ENCODE measurements around the gene MRPL33. TPM values are rescaled to one million over a fixed set of nuclear protein-coding genes. Genes with fewer than 3 reads are reported as not detected.
A peak's percentile ranks its signal among the peaks of the same experiment; 100 is the strongest.

Gene MRPL33
- total and polyA plus RNA-seq, 2 of the 13 experiments (the other 11 are each of a cell fraction or from before 2014, with no cell fraction given), result 69.7 to 218 TPM

- TF ChIP-seq ZNF614 (CRISPR knock-in tag; IDR thresholded peaks at IDR 0.05; ENCODE audit: borderline replicate concordance), result 0 out of 2 replicates have a peak, but pooled peaks have one; percentile 38
- TF ChIP-seq PHF8 (CRISPR knock-in tag; IDR thresholded peaks at IDR 0.05), result no peak
- no peak for TF ChIP-seq YY1 (IDR thresholded peaks at IDR 0.05; ENCODE audit: insufficient read depth, insufficient replicate concordance, low read depth, low read length)
- TF ChIP-seq SMAD3 (CRISPR knock-in tag; IDR thresholded peaks at IDR 0.05), result 0 out of 2 replicates have a peak, but pooled peaks have one; percentile 28
- TF ChIP-seq SRSF4 (IDR thresholded peaks at IDR 0.05; ENCODE audit: low read depth, low read length, poor library complexity, severe bottlenecking), result no peak
- TF ChIP-seq KMT2B (CRISPR knock-in tag; IDR thresholded peaks at IDR 0.05), result no peak
- no peak for TF ChIP-seq ZFP1 (CRISPR knock-in tag; IDR thresholded peaks at IDR 0.05)
- peak; percentile 57; the same call in 1 of the 2 replicates for TF ChIP-seq FOXA3 (CRISPR knock-in tag; IDR thresholded peaks at IDR 0.05)
- TF ChIP-seq THAP8 (CRISPR knock-in tag; IDR thresholded peaks at IDR 0.05; ENCODE audit: borderline replicate concordance), result no peak
- no peak for TF ChIP-seq ZBTB49 (CRISPR knock-in tag; IDR thresholded peaks at IDR 0.05; ENCODE audit: borderline replicate concordance)
- TF ChIP-seq HOXA3 (CRISPR knock-in tag; IDR thresholded peaks at IDR 0.05), result no peak
- TF ChIP-seq NFYB (CRISPR knock-in tag; IDR thresholded peaks at IDR 0.05), result no peak
- TF ChIP-seq SNAI1 (CRISPR knock-in tag; IDR thresholded peaks at IDR 0.05; ENCODE audit: borderline replicate concordance), result no peak
- no peak for TF ChIP-seq SNAPC5 (CRISPR knock-in tag; IDR thresholded peaks at IDR 0.05; ENCODE audit: borderline replicate concordance)
- no peak; the same call in 1 of the 2 replicates for TF ChIP-seq ELF1 (CRISPR knock-in tag; IDR thresholded peaks at IDR 0.05)
- TF ChIP-seq STAG1 (CRISPR knock-in tag; IDR thresholded peaks at IDR 0.05), result no peak
- TF ChIP-seq ARID4A (CRISPR knock-in tag; IDR thresholded peaks at IDR 0.05; ENCODE audit: borderline replicate concordance), result peak; percentile 46; the same call in 1 of the 2 replicates
- no peak for TF ChIP-seq ZNF562 (CRISPR knock-in tag; IDR thresholded peaks at IDR 0.05; ENCODE audit: borderline replicate concordance)
Measured at GRCh38 chr2:27756544-27757498, 14.7 kb upstream of the MRPL33 start (continued).
